Chondrocyte (in vitro differentiated cells): Measurements from ENCODE around the gene ACOXL. TPM values are rescaled to one million over a fixed set of nuclear protein-coding genes. Genes with fewer than 3 reads are reported as not detected.

ENCODE experiments used
- DNase-seq: peaks from one replicate; pipeline ENCODE4 v3.0.0; 2021; ENCODE audit warnings: mixed read lengths, low spot score
- H3K27ac Mint-ChIP-seq: one replicate; pipeline ENCODE4 v1.8.0; 2021; ENCODE audit warnings: mild to moderate bottlenecking, moderate library complexity, mixed read lengths; ENCODE audit not compliant: unreplicated experiment
- H3K27me3 Mint-ChIP-seq: 2 replicates; pipeline ENCODE4 v1.8.0; 2021; ENCODE audit warnings: low read depth, mixed read lengths
- H3K36me3 Mint-ChIP-seq: 2 replicates; pipeline ENCODE4 v1.8.0; 2021; ENCODE audit warnings: low read depth, mixed read lengths
- H3K4me1 Mint-ChIP-seq: 2 replicates; pipeline ENCODE4 v1.8.0; 2021; ENCODE audit warnings: low read depth, mild to moderate bottlenecking, mixed read lengths
- H3K4me3 Mint-ChIP-seq: one replicate; pipeline ENCODE4 v1.8.0; 2021; ENCODE audit warnings: mild to moderate bottlenecking, moderate library complexity, mixed read lengths; ENCODE audit not compliant: unreplicated experiment
- H3K9me3 Mint-ChIP-seq: 2 replicates; pipeline ENCODE4 v1.8.0; 2021; ENCODE audit warnings: low read depth, mixed read lengths
- total RNA-seq: library from RNA; stranded (reverse); gene quantifications from 3 replicates; pipeline ENCODE4 v1.2.1, GENCODE V29; 2021
- TF ChIP-seq, protein P1 (sequence below): fragments of 200-600 bp; sonication (generic); IDR thresholded peaks from 2 replicates; pipeline ENCODE4 v1.5.0; 2021; ENCODE audit warnings: antibody characterized with exemption, mild to moderate bottlenecking, moderate library complexity

ACOXL gene
- total RNA-seq, 1 donor from 2014 or later, result not detected

DNA sequence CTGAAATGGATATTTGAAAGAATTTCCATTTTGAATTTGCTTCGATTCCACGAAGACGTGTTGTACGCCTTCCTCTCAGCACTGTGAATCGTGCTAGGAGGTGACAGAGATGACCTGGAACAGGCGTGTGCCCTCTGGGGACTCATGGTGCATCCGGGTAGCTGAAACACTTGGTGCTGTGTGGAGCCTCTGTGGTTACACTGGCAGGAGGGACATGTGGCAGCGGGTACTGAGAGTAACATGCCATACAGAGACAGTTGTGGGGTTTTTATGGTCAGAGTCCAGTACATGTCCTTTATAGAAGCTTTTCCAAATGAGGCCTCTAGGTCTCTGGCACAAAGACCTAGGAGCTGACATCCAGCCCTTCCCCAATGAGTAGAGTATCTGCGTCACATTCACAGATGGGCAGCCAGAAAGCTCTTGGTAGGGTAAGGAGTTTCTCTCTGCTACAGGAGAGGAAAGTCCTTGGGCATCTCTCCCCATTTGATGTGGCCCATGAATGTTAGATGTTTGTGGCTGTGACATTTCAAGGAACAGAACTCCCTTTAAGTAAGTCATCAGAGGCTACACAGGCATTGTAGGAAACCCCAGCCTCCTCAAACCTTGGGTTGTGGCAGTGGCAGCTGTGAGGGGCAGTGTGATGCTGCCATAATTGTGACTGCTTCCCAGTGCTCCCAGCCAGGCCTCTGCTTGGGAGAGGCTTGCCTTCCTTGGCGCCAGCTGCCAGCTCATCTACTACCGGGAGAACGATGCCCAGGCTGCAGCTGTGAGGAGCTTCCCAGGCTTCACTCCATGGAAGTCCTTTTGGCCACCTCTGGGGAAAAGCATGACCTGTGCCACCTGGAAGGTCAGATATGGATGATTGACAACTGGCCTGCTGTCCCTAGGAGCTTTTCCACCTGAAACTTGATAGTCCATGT is 80.6 kb downstream of the ACOXL start:
- Mint-ChIP-seq H3K4me3 (no peak overlapping the region), H3K9me3 (no peaks in the 10 kb centered on the region), H3K4me1 (peaks cover 3% of the 10 kb centered on the region), H3K36me3 (no peaks in the 10 kb centered on the region), H3K27me3 (peaks cover 12% of the 10 kb centered on the region), H3K27ac (no peak overlapping the region)
- no peak for DNase-seq
- TF ChIP-seq, protein P1, sequence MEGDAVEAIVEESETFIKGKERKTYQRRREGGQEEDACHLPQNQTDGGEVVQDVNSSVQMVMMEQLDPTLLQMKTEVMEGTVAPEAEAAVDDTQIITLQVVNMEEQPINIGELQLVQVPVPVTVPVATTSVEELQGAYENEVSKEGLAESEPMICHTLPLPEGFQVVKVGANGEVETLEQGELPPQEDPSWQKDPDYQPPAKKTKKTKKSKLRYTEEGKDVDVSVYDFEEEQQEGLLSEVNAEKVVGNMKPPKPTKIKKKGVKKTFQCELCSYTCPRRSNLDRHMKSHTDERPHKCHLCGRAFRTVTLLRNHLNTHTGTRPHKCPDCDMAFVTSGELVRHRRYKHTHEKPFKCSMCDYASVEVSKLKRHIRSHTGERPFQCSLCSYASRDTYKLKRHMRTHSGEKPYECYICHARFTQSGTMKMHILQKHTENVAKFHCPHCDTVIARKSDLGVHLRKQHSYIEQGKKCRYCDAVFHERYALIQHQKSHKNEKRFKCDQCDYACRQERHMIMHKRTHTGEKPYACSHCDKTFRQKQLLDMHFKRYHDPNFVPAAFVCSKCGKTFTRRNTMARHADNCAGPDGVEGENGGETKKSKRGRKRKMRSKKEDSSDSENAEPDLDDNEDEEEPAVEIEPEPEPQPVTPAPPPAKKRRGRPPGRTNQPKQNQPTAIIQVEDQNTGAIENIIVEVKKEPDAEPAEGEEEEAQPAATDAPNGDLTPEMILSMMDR, result no peak

DNA sequence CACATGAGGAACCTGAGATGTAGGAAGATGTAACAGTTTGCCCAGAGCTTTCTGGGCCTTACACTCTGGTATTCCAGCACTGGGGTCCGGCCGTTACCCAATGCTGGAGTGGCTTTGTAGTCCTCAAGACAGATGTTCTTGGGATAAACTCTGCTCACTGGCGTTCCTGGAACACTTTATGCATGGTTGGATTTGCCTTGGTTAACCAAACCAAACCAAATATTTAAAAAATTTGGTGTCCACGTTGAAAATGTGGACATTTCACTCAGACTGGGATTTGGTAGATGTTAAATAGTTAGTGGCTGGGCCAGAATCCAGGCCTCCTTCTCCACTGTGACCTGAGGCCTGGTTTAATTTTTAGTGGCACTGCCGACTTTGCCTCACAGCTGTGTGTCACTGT is 81.5 kb downstream of the ACOXL start:
- TF ChIP-seq, protein P1, result no peak
- H3K4me3 Mint-ChIP-seq, result no peak overlapping the region
- no peak for DNase-seq
- peaks cover 3% of the 10 kb centered on the region for H3K4me1 Mint-ChIP-seq
- H3K36me3 Mint-ChIP-seq, result no peaks in the 10 kb centered on the region
- H3K27ac Mint-ChIP-seq, result no peak overlapping the region
- H3K27me3 Mint-ChIP-seq, result peaks cover 11% of the 10 kb centered on the region
- H3K9me3 Mint-ChIP-seq, result no peaks in the 10 kb centered on the region

DNA sequence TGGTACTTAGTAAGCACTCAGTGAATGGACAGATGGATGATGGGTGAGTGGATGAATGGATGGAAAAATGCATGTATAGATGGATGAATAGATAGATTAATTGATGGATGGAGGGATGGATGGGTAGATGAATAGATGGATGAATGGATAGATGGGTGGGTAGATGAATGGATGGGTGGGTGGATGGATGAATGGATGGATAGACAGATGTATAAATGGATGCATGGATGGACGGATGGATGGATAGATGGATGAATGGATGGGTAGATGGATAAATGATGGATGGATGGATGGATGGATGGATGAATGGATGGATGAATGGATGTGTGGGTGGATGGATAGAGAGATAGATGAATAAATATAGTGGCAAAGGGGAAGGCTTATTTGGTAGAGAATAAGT is 83.6 kb downstream of the ACOXL start:
- H3K4me3 Mint-ChIP-seq, result no peak overlapping the region
- no peaks in the 10 kb centered on the region for H3K36me3 Mint-ChIP-seq

DNA sequence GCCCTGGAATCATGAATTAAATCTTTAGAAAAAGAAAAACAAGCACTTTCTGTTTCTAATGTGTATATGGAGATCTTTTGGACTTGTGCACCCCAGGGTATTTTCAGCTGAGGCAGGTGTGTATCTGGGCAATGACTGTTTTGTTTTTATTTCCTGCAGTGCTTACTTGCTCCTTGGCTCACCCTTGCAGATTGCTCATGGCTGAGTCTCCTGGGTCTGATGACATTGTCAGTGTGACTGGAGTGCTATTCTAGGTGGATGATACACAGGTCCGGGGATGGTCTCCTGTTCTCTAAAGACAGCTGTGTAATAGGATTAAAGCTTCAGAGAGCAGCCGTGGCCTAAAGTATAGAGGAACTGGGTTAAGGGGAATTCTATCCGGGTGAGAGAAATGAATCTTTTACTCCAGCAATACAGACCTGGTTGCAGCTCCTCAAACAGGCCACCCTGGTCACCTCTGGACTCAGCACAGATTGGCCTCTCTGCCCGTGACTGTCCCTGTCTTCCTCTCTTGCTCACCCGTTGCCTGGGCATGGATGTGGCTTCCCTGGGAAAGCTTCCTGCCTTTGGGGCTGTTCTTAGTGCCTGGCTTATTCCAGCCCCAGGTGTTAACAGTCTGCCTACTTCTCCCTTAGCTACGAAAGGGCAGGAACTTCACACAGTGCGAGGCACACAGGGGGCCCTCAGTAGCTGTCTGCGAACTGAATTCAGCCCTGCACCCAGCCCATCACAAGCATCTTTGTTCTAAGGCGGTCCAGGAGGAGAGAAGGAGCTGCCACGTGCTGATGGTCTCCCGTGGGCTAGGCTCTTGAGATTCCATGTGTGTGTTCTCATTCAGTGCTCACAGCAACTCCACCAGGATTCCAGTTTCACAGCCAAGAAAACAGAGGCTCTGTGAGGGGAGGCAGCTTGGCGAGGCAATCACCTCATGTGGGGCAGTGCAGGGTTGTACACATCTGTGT is 84.3 kb downstream of the ACOXL start:
- no peak for DNase-seq
- H3K27ac Mint-ChIP-seq, result no peak overlapping the region
- H3K9me3 Mint-ChIP-seq, result no peaks in the 10 kb centered on the region
- no peaks in the 10 kb centered on the region for H3K36me3 Mint-ChIP-seq
- TF ChIP-seq, protein P1, result no peak
- H3K27me3 Mint-ChIP-seq, result peaks cover 33% of the 10 kb centered on the region
- H3K4me1 Mint-ChIP-seq, result peaks cover 3% of the 10 kb centered on the region
- H3K4me3 Mint-ChIP-seq, result no peak overlapping the region

More for the DNA sequence above, 83.6 kb downstream of the ACOXL start:
- no peak for DNase-seq
- Mint-ChIP-seq H3K4me1 (peaks cover 3% of the 10 kb centered on the region), H3K27me3 (peaks cover 29% of the 10 kb centered on the region), H3K27ac (no peak overlapping the region), H3K9me3 (no peaks in the 10 kb centered on the region)
- TF ChIP-seq, protein P1, result no peak
